ENCODE measurements around the gene PRL.
A peak's percentile ranks its signal among the peaks of the same experiment; 100 is the strongest.

The PRL gene

DNA sequence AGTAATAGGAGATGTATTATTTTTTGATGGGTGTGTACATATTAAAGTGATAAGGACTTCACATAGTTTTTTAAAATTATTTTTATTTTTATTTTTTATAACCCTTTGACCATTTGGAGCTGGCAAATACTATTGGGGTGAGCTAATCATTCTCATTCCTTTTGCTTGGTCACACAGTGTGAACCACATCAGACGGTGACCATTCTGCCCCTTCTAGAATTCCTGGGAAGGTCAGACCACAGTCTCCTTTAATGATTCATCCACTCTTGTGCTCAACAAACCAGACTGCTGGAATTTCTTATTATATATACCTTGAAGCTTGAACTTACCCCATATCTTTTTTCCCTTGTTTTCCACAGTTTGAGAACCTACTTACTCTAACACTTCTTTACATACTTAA lies 23.9 kb upstream of the PRL start:
- peak; percentile 89 for DNase-seq (ENCODE audit: low read depth)
- TF ChIP-seq, protein P1, sequence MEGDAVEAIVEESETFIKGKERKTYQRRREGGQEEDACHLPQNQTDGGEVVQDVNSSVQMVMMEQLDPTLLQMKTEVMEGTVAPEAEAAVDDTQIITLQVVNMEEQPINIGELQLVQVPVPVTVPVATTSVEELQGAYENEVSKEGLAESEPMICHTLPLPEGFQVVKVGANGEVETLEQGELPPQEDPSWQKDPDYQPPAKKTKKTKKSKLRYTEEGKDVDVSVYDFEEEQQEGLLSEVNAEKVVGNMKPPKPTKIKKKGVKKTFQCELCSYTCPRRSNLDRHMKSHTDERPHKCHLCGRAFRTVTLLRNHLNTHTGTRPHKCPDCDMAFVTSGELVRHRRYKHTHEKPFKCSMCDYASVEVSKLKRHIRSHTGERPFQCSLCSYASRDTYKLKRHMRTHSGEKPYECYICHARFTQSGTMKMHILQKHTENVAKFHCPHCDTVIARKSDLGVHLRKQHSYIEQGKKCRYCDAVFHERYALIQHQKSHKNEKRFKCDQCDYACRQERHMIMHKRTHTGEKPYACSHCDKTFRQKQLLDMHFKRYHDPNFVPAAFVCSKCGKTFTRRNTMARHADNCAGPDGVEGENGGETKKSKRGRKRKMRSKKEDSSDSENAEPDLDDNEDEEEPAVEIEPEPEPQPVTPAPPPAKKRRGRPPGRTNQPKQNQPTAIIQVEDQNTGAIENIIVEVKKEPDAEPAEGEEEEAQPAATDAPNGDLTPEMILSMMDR (conservative IDR thresholded peaks at IDR 0.05; ENCODE audit: control insufficient read depth, insufficient read depth, low read depth, low read length) = no peak
- no peak overlapping the region for H3K4me3 ChIP-seq (ENCODE audit: control insufficient read depth, low read depth, low read length)

DNA sequence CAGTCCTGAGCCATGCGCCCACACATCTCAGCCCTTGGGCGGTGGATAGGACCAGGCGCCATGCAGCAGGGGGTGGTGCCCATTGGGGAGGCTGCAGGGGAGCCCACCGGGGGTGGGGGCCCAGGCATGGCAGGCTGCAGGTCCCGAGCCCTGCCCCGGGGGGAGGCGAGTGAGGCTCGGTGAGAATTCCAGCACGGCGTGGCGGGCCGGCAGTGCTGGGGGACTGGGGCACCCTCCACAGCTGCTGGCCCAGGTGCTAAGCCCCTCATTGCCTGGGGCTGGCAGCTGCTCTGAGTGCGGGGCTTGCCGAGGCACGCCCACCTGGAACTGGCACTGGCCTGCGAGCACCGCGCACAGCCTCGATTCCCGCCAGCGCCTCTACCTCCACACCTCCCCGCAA lies 21.6 kb upstream of the PRL start:
- DNase-seq (ENCODE audit: low read depth) = no peak
- TF ChIP-seq, protein P1 (conservative IDR thresholded peaks at IDR 0.05; ENCODE audit: control insufficient read depth, insufficient read depth, low read depth, low read length) = no peak
- no peak overlapping the region for H3K4me3 ChIP-seq (ENCODE audit: control insufficient read depth, low read depth, low read length)

DNA sequence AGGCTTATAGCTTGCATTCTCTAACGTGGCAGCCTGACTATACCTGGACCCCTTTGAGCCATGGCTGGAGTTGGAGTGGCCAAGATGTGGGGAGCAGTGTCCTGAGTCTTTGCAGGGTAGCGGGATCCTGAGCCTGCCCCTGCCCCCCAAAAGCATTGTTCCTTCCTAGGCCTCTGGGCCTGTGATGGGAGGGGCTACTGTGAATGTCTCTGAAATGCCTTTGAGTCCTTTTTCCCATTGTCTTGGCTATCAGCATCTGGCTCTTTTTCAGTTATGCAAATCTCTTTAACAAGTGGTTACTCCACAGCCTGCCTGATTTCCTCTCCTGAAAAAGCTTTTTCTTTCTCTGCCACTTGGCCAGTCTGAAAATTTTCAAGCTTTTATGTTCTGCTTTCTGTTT lies 17.0 kb upstream of the PRL start:
- TF ChIP-seq, protein P1 (conservative IDR thresholded peaks at IDR 0.05; ENCODE audit: control insufficient read depth, insufficient read depth, low read depth, low read length) = no peak
- no peak for DNase-seq (ENCODE audit: low read depth)
- H3K4me3 ChIP-seq (ENCODE audit: control insufficient read depth, low read depth, low read length) = no peak overlapping the region

DNA sequence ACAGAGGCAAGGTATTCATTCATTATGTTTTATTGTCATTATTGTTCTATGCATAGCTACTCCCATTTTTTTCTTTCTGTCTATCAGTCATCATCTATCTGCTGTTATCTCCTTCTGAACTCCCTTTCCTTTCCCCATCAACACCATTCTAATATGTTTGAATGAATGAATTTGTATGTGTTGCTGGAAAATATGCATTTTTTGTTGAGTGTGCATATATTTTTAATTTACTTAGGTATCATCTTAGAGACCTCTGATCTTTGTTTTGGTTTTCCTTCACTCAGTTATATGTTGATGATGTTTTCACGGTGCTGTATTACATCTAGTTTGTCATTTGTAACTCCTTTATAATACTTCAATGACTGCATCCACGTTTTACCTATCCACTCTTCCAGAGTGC lies 12.1 kb upstream of the PRL start:
- no peak for DNase-seq (ENCODE audit: low read depth)
- TF ChIP-seq, protein P1 (conservative IDR thresholded peaks at IDR 0.05; ENCODE audit: control insufficient read depth, insufficient read depth, low read depth, low read length) = no peak
- no peak overlapping the region for H3K4me3 ChIP-seq (ENCODE audit: control insufficient read depth, low read depth, low read length)

DNA sequence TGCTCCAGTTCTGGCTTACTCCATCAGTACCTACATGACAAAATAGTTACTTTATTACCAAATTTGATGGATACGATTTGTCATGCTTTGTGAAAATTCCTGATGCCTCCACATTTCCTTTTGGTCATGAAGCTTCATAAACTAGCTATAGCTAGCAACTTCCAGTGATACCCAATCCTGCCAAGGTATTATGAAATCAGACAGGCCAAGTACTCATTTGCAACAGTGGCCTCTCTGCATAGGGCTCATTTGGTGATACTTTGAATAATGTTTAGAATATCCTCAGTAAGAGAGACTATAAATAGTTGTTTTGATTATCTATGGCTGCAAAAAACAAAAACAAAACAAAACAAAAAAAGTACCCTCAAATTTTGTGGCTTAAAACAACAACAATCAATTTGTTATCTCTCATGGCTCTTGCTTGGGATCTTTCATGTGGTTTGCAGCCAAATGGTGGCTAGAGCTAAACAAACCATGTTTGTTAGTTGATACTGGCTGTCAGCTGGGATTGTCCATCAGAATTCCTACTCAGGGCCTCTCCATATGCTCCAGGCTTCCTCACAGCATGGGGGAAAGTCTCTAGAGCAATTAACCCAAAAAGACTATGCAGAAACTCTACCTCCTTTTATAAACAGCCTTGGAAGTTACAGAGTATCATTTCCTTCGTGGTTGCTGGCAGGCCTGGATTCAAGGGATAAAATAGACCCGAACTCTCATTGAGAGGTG lies 10.1 kb upstream of the PRL start:
- TF ChIP-seq, protein P1 (conservative IDR thresholded peaks at IDR 0.05; ENCODE audit: control insufficient read depth, insufficient read depth, low read depth, low read length) = no peak
- DNase-seq (ENCODE audit: low read depth) = no peak
- no peak overlapping the region for H3K4me3 ChIP-seq (ENCODE audit: control insufficient read depth, low read depth, low read length)

DNA sequence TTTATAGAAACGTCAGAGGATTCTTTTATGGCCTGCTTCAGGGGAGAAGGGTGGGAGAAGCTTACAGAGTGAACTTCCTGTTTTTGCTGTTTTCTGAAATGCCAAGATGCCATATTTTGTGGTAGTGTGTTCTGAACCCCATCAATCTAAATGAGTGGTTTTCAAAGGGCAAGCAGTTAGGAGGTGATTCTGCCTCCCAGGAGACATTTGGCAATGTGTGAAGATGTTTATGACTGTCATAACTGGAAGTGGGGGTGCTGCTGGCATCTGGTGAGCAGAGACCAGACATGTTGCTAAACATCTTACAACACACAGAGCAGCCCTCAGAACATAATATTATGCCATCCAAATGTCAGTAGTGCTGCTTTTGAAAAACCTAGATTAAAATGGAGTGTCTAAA lies 6.0 kb upstream of the PRL start:
- H3K4me3 ChIP-seq (ENCODE audit: control insufficient read depth, low read depth, low read length) = no peak overlapping the region
- DNase-seq (ENCODE audit: low read depth) = peak; percentile 15
- TF ChIP-seq, protein P1 (conservative IDR thresholded peaks at IDR 0.05; ENCODE audit: control insufficient read depth, insufficient read depth, low read depth, low read length) = no peak

All from fibroblast of mammary gland (primary cell).